ENCODE data around the gene CCT7.

Gene CCT7

GRCh38 chr2:73268830-73269685, 35.0 kb downstream of the CCT7 start:
- DNase-seq (ENCODE audit: low spot score), result no peak

GRCh38 chr2:73269686-73270465, 35.8 kb downstream of the CCT7 start:
- DNase-seq (ENCODE audit: low spot score), result no peak

GRCh38 chr2:73272270-73272669, 38.2 kb downstream of the CCT7 start:
- DNase-seq (ENCODE audit: low spot score), result no peak

- DNase-seq (ENCODE audit: low spot score), result no peak
Observed at GRCh38 chr2:73279852-73280251, 45.7 kb downstream of the CCT7 start.

- DNase-seq (ENCODE audit: low spot score), result no peak
Observed at GRCh38 chr2:73281244-73281643, 47.1 kb downstream of the CCT7 start.

- no peak for DNase-seq (ENCODE audit: low spot score)
Observed at GRCh38 chr2:73282924-73283544, 48.9 kb downstream of the CCT7 start.

GRCh38 chr2:73283545-73284295, 49.6 kb downstream of the CCT7 start:
- DNase-seq (ENCODE audit: low spot score), result no peak

- DNase-seq (ENCODE audit: low spot score), result no peak
Observed at GRCh38 chr2:73284296-73285158, 50.4 kb downstream of the CCT7 start, which contains the start of gene FBXO41. FBXO41 (minus strand) TSS chr2:73284478; CDS start chr2:73269630, 14,848 bp downstream.

- DNase-seq (ENCODE audit: low spot score), result no peak
Observed at GRCh38 chr2:73285159-73285739, 51.1 kb downstream of the CCT7 start.

- DNase-seq (ENCODE audit: low spot score), result no peak
Observed at GRCh38 chr2:73286134-73286655, 52.1 kb downstream of the CCT7 start.

- no peak for DNase-seq (ENCODE audit: low spot score)
Observed at GRCh38 chr2:73289304-73289703, 55.2 kb downstream of the CCT7 start.

GRCh38 chr2:73290049-73290839, 56.1 kb downstream of the CCT7 start:
- DNase-seq (ENCODE audit: low spot score), result no peak

GRCh38 chr2:73291093-73291460, 57.0 kb downstream of the CCT7 start:
- DNase-seq (ENCODE audit: low spot score), result no peak

GRCh38 chr2:73291461-73292315, 57.6 kb downstream of the CCT7 start:
- no peak for DNase-seq (ENCODE audit: low spot score)

GRCh38 chr2:73292316-73292905, 58.3 kb downstream of the CCT7 start:
- no peak for DNase-seq (ENCODE audit: low spot score)

- DNase-seq (ENCODE audit: low spot score), result no peak
Observed at GRCh38 chr2:73292906-73293533, 58.9 kb downstream of the CCT7 start.

- DNase-seq (ENCODE audit: low spot score), result no peak
Observed at GRCh38 chr2:73293534-73294171, 59.5 kb downstream of the CCT7 start, which contains the start of gene EGR4. EGR4 (minus strand) TSS chr2:73293548; CDS start chr2:73293317, 231 bp downstream.
